Thyroid gland (tissue), 4 donors: Measurements from ENCODE around the gene RAB43.

Experiments
- POLR2A ChIP-seq, 2 donors: fragments of 450-650 bp; IDR thresholded peaks; one replicate each; pipeline ENCODE4 v1.6.1; 2017; ENCODE audit warnings: antibody characterized with exemption in 2 of 2, mild to moderate bottlenecking in 2 of 2, moderate library complexity in 1 of 2
- TF ChIP-seq, protein P1 (sequence below), 6 experiments: fragments of 200-600 bp in 3 of 6; fragments of 450-650 bp in 3 of 6; sonication (generic) in 3 of 6; IDR thresholded peaks; one replicate each; pipeline ENCODE4 v1.5.1; 2016 to 2019; ENCODE audit warnings: antibody characterized with exemption in 6 of 6, mild to moderate bottlenecking in 2 of 6, inconsistent platforms in 1 of 6, moderate library complexity in 1 of 6

DNA sequence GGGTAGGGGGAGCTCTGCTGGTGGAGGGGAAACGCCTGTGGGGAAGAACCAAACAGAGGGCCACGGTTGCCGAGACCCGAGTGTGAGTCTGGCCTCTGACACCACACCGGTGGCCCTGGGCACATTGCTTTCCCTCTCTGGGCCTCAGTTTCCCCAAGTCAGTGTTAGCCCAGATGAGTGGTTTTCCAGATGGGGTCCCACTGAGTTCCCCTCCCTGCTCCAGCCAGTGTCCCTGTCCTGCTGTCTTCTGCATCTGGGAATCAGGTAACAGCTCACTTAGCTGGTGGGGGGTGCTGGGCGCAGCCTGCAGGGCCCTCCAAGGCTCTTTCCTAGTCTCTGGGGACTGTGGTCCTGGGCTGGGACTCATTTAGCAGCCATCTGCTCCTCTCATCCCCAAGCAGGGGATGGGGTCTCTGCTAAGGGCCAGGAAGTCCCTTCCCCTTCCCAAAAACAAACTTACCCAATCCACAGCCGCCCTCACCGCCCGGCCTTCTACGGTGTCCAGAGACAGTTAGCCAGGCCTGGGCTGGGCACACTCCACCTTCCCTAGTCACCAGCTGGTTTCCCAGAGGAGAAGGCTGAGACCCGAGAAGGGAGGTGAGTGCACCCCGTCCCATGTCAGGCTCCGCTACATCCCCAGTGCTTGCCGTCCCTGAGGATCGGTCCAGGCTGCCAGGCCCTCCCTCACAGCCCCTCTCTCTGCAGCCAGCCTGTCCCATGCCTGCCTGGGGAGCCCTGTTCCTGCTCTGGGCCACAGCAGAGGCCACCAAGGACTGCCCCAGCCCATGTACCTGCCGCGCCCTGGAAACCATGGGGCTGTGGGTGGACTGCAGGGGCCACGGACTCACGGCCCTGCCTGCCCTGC lies 60.3 kb downstream of the RAB43 start:
- TF ChIP-seq, protein P1, sequence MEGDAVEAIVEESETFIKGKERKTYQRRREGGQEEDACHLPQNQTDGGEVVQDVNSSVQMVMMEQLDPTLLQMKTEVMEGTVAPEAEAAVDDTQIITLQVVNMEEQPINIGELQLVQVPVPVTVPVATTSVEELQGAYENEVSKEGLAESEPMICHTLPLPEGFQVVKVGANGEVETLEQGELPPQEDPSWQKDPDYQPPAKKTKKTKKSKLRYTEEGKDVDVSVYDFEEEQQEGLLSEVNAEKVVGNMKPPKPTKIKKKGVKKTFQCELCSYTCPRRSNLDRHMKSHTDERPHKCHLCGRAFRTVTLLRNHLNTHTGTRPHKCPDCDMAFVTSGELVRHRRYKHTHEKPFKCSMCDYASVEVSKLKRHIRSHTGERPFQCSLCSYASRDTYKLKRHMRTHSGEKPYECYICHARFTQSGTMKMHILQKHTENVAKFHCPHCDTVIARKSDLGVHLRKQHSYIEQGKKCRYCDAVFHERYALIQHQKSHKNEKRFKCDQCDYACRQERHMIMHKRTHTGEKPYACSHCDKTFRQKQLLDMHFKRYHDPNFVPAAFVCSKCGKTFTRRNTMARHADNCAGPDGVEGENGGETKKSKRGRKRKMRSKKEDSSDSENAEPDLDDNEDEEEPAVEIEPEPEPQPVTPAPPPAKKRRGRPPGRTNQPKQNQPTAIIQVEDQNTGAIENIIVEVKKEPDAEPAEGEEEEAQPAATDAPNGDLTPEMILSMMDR (IDR thresholded peaks at IDR 0.05) = no peak
- no peak for TF ChIP-seq POLR2A (IDR thresholded peaks at IDR 0.05)
